DOHH2 (cell line): ENCODE measurements around the gene SLC43A2.

Source experiments
- H3F3A ChIP-seq: fragments of 200-600 bp; sonication (generic), shearing (Covaris generic); 2 replicates; pipeline ENCODE4 v1.6.0; 2016; ENCODE audit warnings: antibody characterized with exemption, mild to moderate bottlenecking; ENCODE audit not compliant: control insufficient read depth, insufficient read depth
- H3K27ac ChIP-seq: fragments of 200-600 bp; sonication (generic); 2 replicates; pipeline ENCODE4 v1.5.1; 2014; ENCODE audit warnings: low read depth, mild to moderate bottlenecking, low read length, moderate library complexity
- H3K27me3 ChIP-seq: fragments of 200-600 bp; sonication (generic); 2 replicates; pipeline ENCODE4 v1.6.1; 2014; ENCODE audit warnings: mild to moderate bottlenecking, low read length, mixed read lengths; ENCODE audit not compliant: control insufficient read depth
- H3K36me3 ChIP-seq: fragments of 200-600 bp; sonication (generic); 2 replicates; pipeline ENCODE4 v1.6.1; 2014; ENCODE audit warnings: mild to moderate bottlenecking, low read length, moderate library complexity, mixed read lengths; ENCODE audit not compliant: control insufficient read depth
- H3K4me1 ChIP-seq: fragments of 200-600 bp; sonication (generic); 2 replicates; pipeline ENCODE4 v1.6.1; 2014; ENCODE audit warnings: mild to moderate bottlenecking, low read length, mixed read lengths; ENCODE audit not compliant: control insufficient read depth
- H3K4me2 ChIP-seq: fragments of 200-600 bp; sonication (generic); 2 replicates; pipeline ENCODE4 v1.6.0; 2014; ENCODE audit warnings: mild to moderate bottlenecking, low read length, moderate library complexity
- H3K4me3 ChIP-seq: fragments of 200-600 bp; sonication (generic); 2 replicates; pipeline ENCODE4 v1.5.1; 2014; ENCODE audit warnings: mild to moderate bottlenecking, low read length, mixed read lengths
- H3K79me2 ChIP-seq: fragments of 200-600 bp; sonication (generic); 2 replicates; pipeline ENCODE4 v1.6.1; 2014; ENCODE audit warnings: mild to moderate bottlenecking, low read length, mixed read lengths; ENCODE audit not compliant: control insufficient read depth
- H3K9me2 ChIP-seq: fragments of 200-600 bp; sonication (generic); replicated peaks from 2 replicates; pipeline ENCODE4 v1.6.1; 2014; ENCODE audit warnings: mild to moderate bottlenecking, low read length, mixed read lengths; ENCODE audit not compliant: control insufficient read depth
- H3K9me3 ChIP-seq: fragments of 200-600 bp; sonication (generic); 2 replicates; pipeline ENCODE4 v1.6.1; 2014; ENCODE audit warnings: antibody characterized with exemption, low read length, mixed read lengths; ENCODE audit not compliant: control insufficient read depth, insufficient read depth
- H4K20me1 ChIP-seq: fragments of 200-600 bp; sonication (generic); 2 replicates; pipeline ENCODE4 v1.6.0; 2014; ENCODE audit warnings: low read depth, mild to moderate bottlenecking, antibody characterized with exemption, low read length, moderate library complexity; ENCODE audit not compliant: control insufficient read depth, insufficient read depth
- EZH2phosphoT487 ChIP-seq: fragments of 200-600 bp; sonication (generic); IDR thresholded peaks from 2 replicates; pipeline ENCODE4 v1.6.1; 2017; ENCODE audit warnings: borderline replicate concordance, mild to moderate bottlenecking, antibody characterized with exemption, low read length, moderate library complexity, mixed read lengths
- TF ChIP-seq, protein P1 (sequence below): fragments of 200-600 bp; sonication (generic); IDR thresholded peaks from one replicate; pipeline ENCODE4 v1.5.1; 2014; ENCODE audit warnings: antibody characterized with exemption, mild to moderate bottlenecking, low read depth, low read length; ENCODE audit not compliant: poor library complexity, severe bottlenecking

Gene SLC43A2

GRCh38 chr17:1601571-1601970 is 27.1 kb downstream of the SLC43A2 start:
- no peaks in the 10 kb centered on the region for H3K9me2 ChIP-seq
- no peaks in the 10 kb centered on the region; the same call in 1 of the 2 replicates for H3F3A ChIP-seq
- H3K4me2 ChIP-seq: no peak overlapping the region
- peaks cover 39% of the 10 kb centered on the region for H3K79me2 ChIP-seq
- H3K4me3 ChIP-seq: no peak overlapping the region
- no peaks in the 10 kb centered on the region for H4K20me1 ChIP-seq
- no peak overlapping the region for H3K27ac ChIP-seq
- H3K36me3 ChIP-seq: peaks cover 59% of the 10 kb centered on the region
- H3K9me3 ChIP-seq: no peaks in the 10 kb centered on the region
- peaks cover 18% of the 10 kb centered on the region for H3K4me1 ChIP-seq
- no peaks in the 10 kb centered on the region for H3K27me3 ChIP-seq
- TF ChIP-seq, protein P1, sequence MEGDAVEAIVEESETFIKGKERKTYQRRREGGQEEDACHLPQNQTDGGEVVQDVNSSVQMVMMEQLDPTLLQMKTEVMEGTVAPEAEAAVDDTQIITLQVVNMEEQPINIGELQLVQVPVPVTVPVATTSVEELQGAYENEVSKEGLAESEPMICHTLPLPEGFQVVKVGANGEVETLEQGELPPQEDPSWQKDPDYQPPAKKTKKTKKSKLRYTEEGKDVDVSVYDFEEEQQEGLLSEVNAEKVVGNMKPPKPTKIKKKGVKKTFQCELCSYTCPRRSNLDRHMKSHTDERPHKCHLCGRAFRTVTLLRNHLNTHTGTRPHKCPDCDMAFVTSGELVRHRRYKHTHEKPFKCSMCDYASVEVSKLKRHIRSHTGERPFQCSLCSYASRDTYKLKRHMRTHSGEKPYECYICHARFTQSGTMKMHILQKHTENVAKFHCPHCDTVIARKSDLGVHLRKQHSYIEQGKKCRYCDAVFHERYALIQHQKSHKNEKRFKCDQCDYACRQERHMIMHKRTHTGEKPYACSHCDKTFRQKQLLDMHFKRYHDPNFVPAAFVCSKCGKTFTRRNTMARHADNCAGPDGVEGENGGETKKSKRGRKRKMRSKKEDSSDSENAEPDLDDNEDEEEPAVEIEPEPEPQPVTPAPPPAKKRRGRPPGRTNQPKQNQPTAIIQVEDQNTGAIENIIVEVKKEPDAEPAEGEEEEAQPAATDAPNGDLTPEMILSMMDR: no peak
- TF ChIP-seq EZH2phosphoT487: no peak

GRCh38 chr17:1598399-1599095 is 30.1 kb downstream of the SLC43A2 start:
- H3K4me2 ChIP-seq: no peak overlapping the region

GRCh38 chr17:1597861-1598342 is 30.7 kb downstream of the SLC43A2 start:
- Histone ChIP-seq H3K4me3 (no peak overlapping the region), H3K36me3 (peaks cover 39% of the 10 kb centered on the region), H3K4me1 (peaks cover 48% of the 10 kb centered on the region), H3K9me3 (no peaks in the 10 kb centered on the region), H3F3A (peaks cover 22% of the 10 kb centered on the region), H4K20me1 (no peaks in the 10 kb centered on the region), H3K27ac (peak overlapping the region; percentile 16; the same call in 1 of the 2 replicates), H3K27me3 (no peaks in the 10 kb centered on the region), H3K9me2 (no peaks in the 10 kb centered on the region), H3K4me2 (no peak overlapping the region), H3K79me2 (peaks cover 47% of the 10 kb centered on the region)
- no peak for TF ChIP-seq EZH2phosphoT487
- TF ChIP-seq, protein P1: no peak

More at GRCh38 chr17:1598399-1599095, 30.1 kb downstream of the SLC43A2 start:
- no peaks in the 10 kb centered on the region for H3K9me2 ChIP-seq
- peaks cover 18% of the 10 kb centered on the region for H3F3A ChIP-seq
- H3K4me3 ChIP-seq: no peak overlapping the region
- H3K79me2 ChIP-seq: peaks cover 50% of the 10 kb centered on the region
- no peaks in the 10 kb centered on the region for H4K20me1 ChIP-seq
- TF ChIP-seq EZH2phosphoT487: no peak
- TF ChIP-seq, protein P1: no peak
- H3K27ac ChIP-seq: peak overlapping the region; percentile 16
- no peaks in the 10 kb centered on the region for H3K27me3 ChIP-seq
- H3K36me3 ChIP-seq: peaks cover 44% of the 10 kb centered on the region
- H3K9me3 ChIP-seq: no peaks in the 10 kb centered on the region
- H3K4me1 ChIP-seq: peaks cover 42% of the 10 kb centered on the region
